CD4-positive, alpha-beta T cell (primary cell): Measurements from ENCODE around the gene GPRC5A. TPM values are rescaled to one million over a fixed set of nuclear protein-coding genes. Genes with fewer than 3 reads are reported as not detected.

Experiments used
- ATAC-seq: fragments of 200-7000 bp; cut with Tn5 transposase; one replicate; pipeline ENCODE4 v1.10.0; 2022; ENCODE audit warnings: mild to moderate bottlenecking; ENCODE audit not compliant: poor library complexity
- CTCF ChIA-PET: fragments of 350-600 bp; sonication (Branson Sonifier 250); formaldehyde crosslinking; loops from one replicate; lab custom pipeline; 2021; ENCODE audit warnings: antibody characterized with exemption, inconsistent platforms; lab: Charles Lee
- POLR2A ChIA-PET: fragments of 350-600 bp; sonication (Branson Sonifier 250); formaldehyde crosslinking; loops from one replicate; lab custom pipeline; 2021; ENCODE audit warnings: antibody characterized with exemption, inconsistent platforms; lab: Charles Lee
- DNase-seq, 14 experiments: peaks; one replicate each; pipeline ENCODE4 v3.0.0-alpha.2; 2013 to 2020; ENCODE audit warnings: mixed read lengths in 2 of 14
- H3K27ac ChIP-seq, 2 donors: one replicate each; pipeline versions ENCODE4 v1.5.1 to v1.7.0; 2013; ENCODE audit warnings: low read length in 2 of 2, low read depth in 1 of 2, mild to moderate bottlenecking in 1 of 2
- H3K27me3 ChIP-seq, 2 experiments: 1 replicate in 1 of 2; 2 replicates in 1 of 2; pipeline versions ENCODE4 v1.6.1 to v1.7.0; 2013; ENCODE audit warnings: low read length in 2 of 2, control low read depth in 1 of 2, mild to moderate bottlenecking in 1 of 2, moderate library complexity in 1 of 2; ENCODE audit not compliant: insufficient read depth in 2 of 2, control insufficient read depth in 1 of 2
- H3K36me3 ChIP-seq: one replicate; pipeline ENCODE4 v1.6.1; 2013; ENCODE audit warnings: low read length, control low read depth; ENCODE audit not compliant: insufficient read depth
- H3K4me1 ChIP-seq: one replicate; pipeline ENCODE4 v1.6.1; 2013; ENCODE audit warnings: low read length, control low read depth; ENCODE audit not compliant: insufficient read depth
- H3K4me3 ChIP-seq: one replicate; pipeline ENCODE4 v1.5.1; 2013; ENCODE audit warnings: mild to moderate bottlenecking, low read length, moderate library complexity
- H3K9me3 ChIP-seq, 2 experiments: 1 replicate in 1 of 2; 2 replicates in 1 of 2; pipeline versions ENCODE4 v1.6.1 to v1.7.0; 2013; ENCODE audit warnings: low read length in 2 of 2, mild to moderate bottlenecking in 2 of 2, control low read depth in 1 of 2, moderate library complexity in 1 of 2; ENCODE audit not compliant: control insufficient read depth in 1 of 2, insufficient read depth in 1 of 2
- H3K27ac Mint-ChIP-seq: one replicate; pipeline ENCODE4 v1.8.0; 2020; ENCODE audit warnings: mixed read lengths
- H3K27me3 Mint-ChIP-seq: one replicate; pipeline ENCODE4 v1.8.0; 2021; ENCODE audit warnings: mixed read lengths
- H3K36me3 Mint-ChIP-seq: one replicate; pipeline ENCODE4 v1.8.0; 2021; ENCODE audit warnings: low read depth, mixed read lengths
- H3K4me1 Mint-ChIP-seq: one replicate; pipeline ENCODE4 v1.8.0; 2021; ENCODE audit warnings: low read depth, mixed read lengths
- H3K4me3 Mint-ChIP-seq: one replicate; pipeline ENCODE4 v1.8.0; 2020; ENCODE audit warnings: mild to moderate bottlenecking, mixed read lengths
- H3K9me3 Mint-ChIP-seq: one replicate; pipeline ENCODE4 v1.8.0; 2020; ENCODE audit warnings: mixed read lengths
- intact Hi-C, 2 experiments: fragments of 100-400 bp; cut with DNase I in 1 of 2; cut with micrococcal nuclease in 1 of 2; formaldehyde crosslinking; loops; one replicate each; pipeline versions ENCODE4 v1.15.1 to v1.9.0; 2023 to 2025; cut with DNase I, micrococcal nuclease
- total RNA-seq, 174 experiments: library from RNA in 2 of 174; stranded (reverse) in 2 of 174; gene quantifications; one replicate each; pipeline ENCODE4 v1.2.3 and lab custom pipeline; 2021 to 2026
- TF ChIP-seq, protein P1 (sequence below): fragments of 200-600 bp; IDR thresholded peaks from one replicate; pipeline ENCODE4 v1.8.0; 2022; ENCODE audit warnings: antibody characterized with exemption, mild to moderate bottlenecking

GPRC5A gene
- total RNA-seq, 2 experiments from 2014 or later: 0.14 to 0.47 TPM

DNA sequence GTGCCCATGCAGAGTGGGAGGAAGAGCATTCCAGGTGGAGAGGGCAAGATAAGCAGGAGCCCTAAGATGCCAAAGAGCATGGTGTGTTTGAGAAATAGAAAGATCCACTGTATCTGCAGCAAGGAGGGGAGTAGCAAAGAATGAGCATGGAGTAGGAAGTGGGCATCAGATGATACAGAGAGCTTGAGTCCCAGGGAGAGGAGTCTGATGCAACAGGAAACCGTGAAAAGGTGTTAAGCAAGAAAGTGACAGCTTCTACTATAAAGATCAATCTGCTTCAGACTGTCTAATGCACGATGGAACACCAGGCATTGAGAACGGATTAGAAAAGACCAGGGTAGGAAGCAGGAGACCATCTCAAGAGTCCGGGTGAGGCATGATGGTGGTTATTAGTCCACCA, 72.9 kb downstream of the GPRC5A start:
- ATAC-seq (no peak), DNase-seq (no peak)
- CTCF ChIA-PET: no interaction called here
- peaks cover 11% of the 10 kb centered on the region for H3K36me3 Mint-ChIP-seq
- Histone ChIP-seq H3K9me3 (no peaks in the 10 kb centered on the region), H3K27me3 (no peaks in the 10 kb centered on the region), H3K4me3 (no peak overlapping the region), H3K4me1 (no peaks in the 10 kb centered on the region), H3K36me3 (no peaks in the 10 kb centered on the region), H3K27ac (no peak overlapping the region)
- no peaks in the 10 kb centered on the region for H3K27me3 Mint-ChIP-seq
- POLR2A ChIA-PET: no interaction called here
- TF ChIP-seq, protein P1, sequence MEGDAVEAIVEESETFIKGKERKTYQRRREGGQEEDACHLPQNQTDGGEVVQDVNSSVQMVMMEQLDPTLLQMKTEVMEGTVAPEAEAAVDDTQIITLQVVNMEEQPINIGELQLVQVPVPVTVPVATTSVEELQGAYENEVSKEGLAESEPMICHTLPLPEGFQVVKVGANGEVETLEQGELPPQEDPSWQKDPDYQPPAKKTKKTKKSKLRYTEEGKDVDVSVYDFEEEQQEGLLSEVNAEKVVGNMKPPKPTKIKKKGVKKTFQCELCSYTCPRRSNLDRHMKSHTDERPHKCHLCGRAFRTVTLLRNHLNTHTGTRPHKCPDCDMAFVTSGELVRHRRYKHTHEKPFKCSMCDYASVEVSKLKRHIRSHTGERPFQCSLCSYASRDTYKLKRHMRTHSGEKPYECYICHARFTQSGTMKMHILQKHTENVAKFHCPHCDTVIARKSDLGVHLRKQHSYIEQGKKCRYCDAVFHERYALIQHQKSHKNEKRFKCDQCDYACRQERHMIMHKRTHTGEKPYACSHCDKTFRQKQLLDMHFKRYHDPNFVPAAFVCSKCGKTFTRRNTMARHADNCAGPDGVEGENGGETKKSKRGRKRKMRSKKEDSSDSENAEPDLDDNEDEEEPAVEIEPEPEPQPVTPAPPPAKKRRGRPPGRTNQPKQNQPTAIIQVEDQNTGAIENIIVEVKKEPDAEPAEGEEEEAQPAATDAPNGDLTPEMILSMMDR: no peak
- no peak overlapping the region for H3K27ac Mint-ChIP-seq
- no peak overlapping the region for H3K4me3 Mint-ChIP-seq
- no peaks in the 10 kb centered on the region for H3K9me3 Mint-ChIP-seq
- intact Hi-C loops: no loop called here
- no peaks in the 10 kb centered on the region for H3K4me1 Mint-ChIP-seq

DNA sequence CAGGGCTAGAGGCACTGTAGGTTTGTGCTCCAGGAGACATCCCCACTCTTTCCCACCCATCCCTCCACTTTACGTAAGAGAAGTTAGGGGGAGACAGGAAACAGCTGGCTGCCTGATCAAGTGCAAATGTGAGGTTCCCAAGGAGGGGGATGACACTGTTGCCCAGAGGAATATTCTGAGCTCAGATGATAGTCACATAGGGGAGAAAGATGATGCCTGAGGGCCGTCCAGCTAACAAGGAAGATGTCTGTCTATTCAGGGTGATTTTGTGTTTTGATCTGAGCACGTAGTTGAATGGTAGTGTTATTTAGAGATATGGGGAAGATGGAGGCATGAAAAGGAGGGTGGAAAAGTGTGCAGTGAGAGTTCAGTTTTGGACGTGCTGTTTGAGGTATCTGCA, 74.5 kb downstream of the GPRC5A start:
- H3K36me3 Mint-ChIP-seq: peaks cover 16% of the 10 kb centered on the region
- CTCF ChIA-PET: no interaction called here
- Histone ChIP-seq H3K9me3 (no peaks in the 10 kb centered on the region), H3K36me3 (no peaks in the 10 kb centered on the region), H3K4me1 (no peaks in the 10 kb centered on the region), H3K27me3 (no peaks in the 10 kb centered on the region), H3K27ac (no peak overlapping the region), H3K4me3 (no peak overlapping the region)
- TF ChIP-seq, protein P1: no peak
- intact Hi-C loops: no loop called here
- DNase-seq: no peak
- no peak for ATAC-seq
- no peak overlapping the region for H3K27ac Mint-ChIP-seq
- no peaks in the 10 kb centered on the region for H3K27me3 Mint-ChIP-seq
- H3K4me3 Mint-ChIP-seq: no peak overlapping the region
- POLR2A ChIA-PET: no interaction called here
- no peaks in the 10 kb centered on the region for H3K9me3 Mint-ChIP-seq
- no peaks in the 10 kb centered on the region for H3K4me1 Mint-ChIP-seq

Other genes with a start within 250 kb of the GPRC5A start
- gene GPR19, start 195.4 kb upstream of the GPRC5A start, total RNA-seq: 1 to 10 TPM; 1.1 to 1.9 TPM
- 100 to 1,000 TPM; 352 TPM for gene CDKN1B, start 174.2 kb upstream of the GPRC5A start, total RNA-seq
- gene APOLD1, start 105.9 kb upstream of the GPRC5A start, total RNA-seq: 1 to 10 TPM; 1.8 to 3.4 TPM
- 100 to 1,000 TPM; 153 TPM for gene DDX47, start 78.2 kb upstream of the GPRC5A start, total RNA-seq
- gene GPRC5D, start 60.6 kb downstream of the GPRC5A start, total RNA-seq: not detected
- 10 to 100 TPM; 11.9 to 12.5 TPM for gene HEBP1, start 108.7 kb downstream of the GPRC5A start, total RNA-seq
- gene FAM234B, start 152.8 kb downstream of the GPRC5A start, total RNA-seq: 1 to 10 TPM; 3.0 to 3.2 TPM
- gene GSG1, start 212.1 kb downstream of the GPRC5A start, total RNA-seq: not detected